T-helper 2 cell (primary cell): ENCODE data around the gene BTG1.
"Not testable (repeated sequence)": the region's sequence is repeated elsewhere in the genome, so short reads cannot be mapped to it uniquely, and the experiment has no call there.

ENCODE experiments used
- DNase-seq, 5 experiments: peaks; one replicate each; pipeline versions ENCODE4 v3.0.0 to v3.0.0-alpha.2; 2012 to 2022

Gene BTG1

DNA sequence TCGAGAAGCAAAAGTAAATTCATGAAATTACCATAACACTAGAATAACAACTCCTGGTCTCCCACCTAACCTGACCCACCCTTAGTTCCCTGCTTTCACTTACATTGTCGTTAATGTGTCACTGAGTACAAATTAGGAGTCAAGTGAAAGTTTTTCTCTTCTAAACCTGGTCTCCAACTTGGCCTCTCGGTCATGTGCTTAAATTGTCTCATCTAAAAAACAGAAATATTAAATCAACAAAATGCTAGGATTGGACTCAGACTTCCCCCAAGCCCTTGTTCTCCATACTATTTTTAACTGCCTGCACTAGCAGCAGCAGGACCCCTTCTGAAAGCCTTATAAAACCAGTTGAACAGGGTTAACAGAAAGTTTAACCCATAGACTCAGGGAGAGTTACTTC lies 1.8 kb upstream of the BTG1 start:
- no peak for DNase-seq

- DNase-seq = peak in 1 of 5 experiments; percentile 57
These were observed 1.0 kb upstream of the BTG1 start for GRCh38 chr12:92146497-92147224.

DNA sequence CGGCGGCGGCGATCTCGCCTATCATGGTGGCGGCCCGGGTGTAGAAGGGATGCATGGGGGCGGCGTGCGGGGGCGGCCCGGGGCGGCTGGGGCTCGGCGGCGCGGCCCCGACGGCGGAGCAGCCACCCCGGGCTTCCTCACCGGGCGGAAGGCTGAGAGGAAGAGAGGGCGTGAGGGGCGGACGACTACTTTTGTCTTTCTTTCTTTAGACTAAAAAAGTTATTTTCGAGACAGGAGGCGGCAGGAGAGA lies 240 bp downstream of the BTG1 start:
- peak in 1 of 5 experiments; percentile 26 for DNase-seq

DNA sequence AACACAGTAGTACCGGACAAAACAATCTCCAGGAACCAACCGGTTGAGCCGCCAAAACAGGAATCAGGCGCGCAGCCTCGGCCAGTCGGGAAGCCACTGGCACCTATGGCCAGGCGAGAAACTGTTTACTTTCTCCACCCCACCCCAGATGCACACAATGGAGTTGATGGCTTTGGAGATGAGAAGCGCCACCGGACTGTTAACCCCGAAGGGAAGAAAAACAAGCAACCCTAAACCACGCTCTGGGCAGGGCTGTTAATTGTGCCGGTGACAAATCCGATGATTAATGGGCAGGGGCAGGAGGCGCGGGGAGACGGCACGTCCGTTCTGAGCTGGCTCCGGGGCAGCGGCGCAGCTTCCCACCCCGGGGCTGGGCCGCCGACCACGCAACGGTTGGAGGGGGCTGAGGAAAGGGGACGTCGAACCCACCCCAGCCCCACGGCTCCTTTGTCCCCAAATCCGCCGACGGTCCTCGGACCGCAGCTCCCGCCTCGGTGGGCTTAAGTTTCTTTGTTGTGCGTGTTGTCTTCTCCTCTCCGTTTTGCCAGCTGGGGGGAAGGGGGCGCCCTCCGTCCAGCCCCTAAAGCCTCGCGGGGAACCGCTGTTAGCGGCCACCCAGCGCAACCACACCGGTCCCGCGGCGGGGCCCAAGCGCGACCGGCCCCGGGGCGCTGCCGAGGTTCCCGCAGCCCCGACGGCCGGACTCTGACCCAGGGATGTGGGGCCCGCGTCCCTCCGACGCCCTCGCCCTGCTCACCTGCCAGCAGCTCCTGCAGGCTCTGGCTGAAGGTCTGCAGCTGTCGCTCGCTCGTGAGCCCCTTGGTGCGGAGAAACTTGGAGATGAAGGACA lies 790 bp downstream of the BTG1 start:
- peak; percentile 9 to 52 (median 27) for DNase-seq

GRCh38 chr12:92143686-92144630 lies 1.7 kb downstream of the BTG1 start:
- peak in 4 of 5 experiments; percentile 51 to 89 (median 56) for DNase-seq

- no peak for DNase-seq
These were observed 2.4 kb downstream of the BTG1 start for GRCh38 chr12:92143258-92143657.

GRCh38 chr12:92142251-92142926 lies 3.3 kb downstream of the BTG1 start:
- no peak for DNase-seq

GRCh38 chr12:92141591-92142121 lies 4.0 kb downstream of the BTG1 start:
- DNase-seq = peak in 2 of 5 experiments; percentile 44 to 75

DNA sequence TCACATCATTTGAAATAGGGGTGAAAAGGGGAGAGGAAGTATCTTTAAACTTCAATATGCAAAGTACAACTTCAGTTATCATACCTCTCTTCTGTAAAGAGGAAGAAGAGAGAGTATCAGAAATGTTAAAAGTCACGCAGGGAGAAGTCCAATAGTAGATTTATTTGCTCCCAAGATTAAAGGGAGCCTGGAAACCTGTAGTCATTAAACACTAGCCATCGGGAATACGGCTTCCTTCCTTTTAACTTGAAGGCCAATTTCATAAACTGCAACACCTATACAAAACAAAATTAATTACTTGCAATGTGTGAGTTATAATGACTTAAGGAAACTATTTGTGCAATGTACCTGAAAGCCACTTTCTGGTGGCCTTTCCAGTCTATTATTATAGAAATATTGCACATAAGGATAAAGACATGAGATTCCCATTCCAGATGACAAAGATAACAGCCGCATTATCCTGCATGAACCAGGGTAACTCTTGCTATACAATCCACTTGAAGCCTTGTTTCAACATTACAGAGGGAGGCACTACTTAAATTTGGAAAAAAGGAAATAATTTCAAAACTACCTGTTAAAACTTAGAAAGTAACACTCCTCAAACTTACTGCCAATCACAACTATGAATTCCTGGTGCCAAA lies 4.6 kb downstream of the BTG1 start:
- no peak for DNase-seq

GRCh38 chr12:92140156-92140555 lies 5.5 kb downstream of the BTG1 start:
- no peak for DNase-seq

DNA sequence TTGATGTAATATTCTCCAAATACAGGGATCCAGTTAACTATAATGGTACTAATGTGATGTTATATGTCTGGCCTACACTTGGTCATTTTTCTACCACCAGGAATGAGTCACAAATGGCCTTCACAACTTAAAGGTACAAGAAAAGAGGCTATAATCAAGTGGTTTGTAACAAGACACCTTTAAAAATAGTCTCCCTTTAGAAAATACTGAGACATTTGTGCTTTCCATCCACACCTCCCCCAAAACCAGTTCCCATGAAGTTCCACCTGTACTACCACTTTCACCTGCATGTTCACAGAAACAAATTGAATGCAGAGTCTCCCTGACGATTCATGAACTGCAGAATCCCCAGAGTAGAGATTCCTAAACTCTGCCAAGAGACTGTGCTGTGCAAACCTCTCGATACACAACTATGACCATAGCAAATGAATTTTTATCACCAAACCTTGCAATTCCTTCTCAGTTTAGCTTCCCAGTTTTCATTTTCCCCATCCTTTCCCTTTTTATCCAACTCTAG lies 6.0 kb downstream of the BTG1 start:
- DNase-seq = no peak

DNA sequence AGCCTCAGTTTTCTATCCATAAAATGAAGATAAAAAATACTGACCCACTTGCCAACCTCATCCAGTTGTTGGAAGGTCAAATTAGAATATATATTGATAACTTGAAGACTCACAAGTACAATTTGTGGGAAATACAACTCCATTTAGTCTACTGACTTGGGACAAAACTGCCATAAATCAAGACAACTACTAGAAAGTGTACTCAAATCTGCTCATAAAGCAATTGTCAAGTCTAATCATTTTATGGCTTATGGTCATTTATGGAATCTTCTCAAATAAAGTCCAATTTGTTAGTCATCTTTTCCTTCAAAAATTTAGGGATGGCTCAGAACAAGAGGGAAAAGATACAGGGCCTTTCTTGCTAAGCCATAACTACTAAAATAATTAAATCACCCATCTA lies 7.0 kb downstream of the BTG1 start:
- no peak for DNase-seq

DNA sequence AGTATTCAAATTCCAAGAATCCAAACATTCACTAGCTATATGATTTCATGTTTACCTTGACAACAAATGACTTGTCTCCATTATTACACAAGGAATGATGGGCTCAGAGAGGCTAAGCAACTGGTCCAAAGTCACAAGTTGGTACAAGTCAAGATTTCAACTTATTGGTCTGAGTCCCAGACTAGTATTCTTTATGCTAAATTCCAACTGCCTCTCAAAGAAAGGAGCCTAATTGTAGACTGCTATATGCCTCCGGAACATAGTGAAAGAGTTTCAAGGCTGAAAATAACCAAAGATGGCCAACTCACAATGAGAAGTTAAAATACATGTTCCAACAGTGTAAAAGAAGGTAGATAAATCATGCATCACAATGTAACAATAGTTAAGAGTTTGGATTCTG lies 7.5 kb downstream of the BTG1 start:
- DNase-seq = no peak

DNA sequence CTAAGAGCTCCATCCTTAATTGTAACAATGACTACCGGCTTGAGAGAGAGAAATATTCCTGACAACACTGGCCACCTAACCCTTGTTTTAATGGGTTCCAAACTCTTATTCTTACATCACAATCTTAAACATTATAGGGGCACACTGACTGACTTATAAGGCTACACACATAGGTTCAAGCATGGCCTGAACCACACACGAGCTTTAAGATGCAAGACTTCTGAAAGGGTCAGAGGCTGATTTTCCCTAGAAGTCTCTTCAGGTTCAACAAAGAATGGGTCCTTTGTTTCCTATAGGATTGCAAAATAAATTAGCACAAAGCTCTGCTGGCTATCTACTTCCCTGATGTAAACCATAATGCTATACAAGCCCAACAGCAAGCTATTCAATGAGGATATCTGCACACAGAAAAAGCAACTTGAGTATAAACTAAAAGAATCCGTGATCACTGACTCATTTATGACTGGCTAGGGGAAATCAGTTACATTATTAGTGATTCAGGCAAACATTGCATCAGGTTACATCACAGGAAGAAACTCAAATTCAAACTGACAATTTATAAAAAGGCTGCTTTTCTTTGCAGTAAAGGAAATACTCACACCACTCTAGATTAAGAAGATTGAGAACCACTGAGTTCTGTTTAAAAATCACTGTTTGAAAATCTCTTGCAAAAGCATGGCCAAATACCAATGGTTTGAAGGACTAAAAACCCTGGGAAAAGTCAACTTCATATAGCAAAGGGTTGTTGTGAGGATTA lies 8.5 kb downstream of the BTG1 start:
- DNase-seq = peak in 1 of 5 experiments; percentile 85

DNA sequence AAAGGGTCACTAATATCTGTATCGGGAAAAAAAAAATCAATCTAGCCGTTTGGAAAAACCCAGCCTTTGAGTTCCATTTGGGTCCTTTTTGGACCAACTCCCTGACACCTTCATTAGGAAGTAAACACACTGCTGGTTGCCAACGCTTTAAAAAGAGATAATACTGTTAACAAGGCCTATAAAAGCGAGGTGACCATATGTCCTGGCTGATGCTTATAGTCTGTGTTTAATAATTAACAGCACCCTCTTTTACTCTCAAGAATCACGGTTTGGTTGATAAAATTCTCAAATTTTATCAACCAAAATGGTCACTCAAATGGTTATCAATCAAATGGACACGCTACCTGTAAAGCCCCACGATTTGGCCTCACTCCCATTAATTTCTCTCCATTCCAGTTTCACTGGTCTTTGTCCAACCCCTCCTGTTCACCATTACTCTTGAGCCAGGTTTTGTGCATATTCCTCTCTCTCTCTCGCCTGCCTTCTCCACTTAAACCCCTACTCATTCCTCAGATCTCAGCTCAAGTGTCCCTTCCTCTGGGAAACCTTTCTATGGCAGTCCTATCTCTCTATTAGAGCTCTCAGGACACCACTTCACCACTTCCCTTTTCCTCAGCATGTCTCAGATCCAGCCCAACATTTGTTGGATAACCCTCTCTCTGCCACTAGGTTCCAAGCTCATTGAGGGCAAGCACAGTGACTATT lies 9.5 kb downstream of the BTG1 start:
- DNase-seq = no peak

GRCh38 chr12:92135541-92135940 lies 10.1 kb downstream of the BTG1 start:
- DNase-seq = not testable (repeated sequence)

- peak in 1 of 5 experiments; percentile 84 for DNase-seq
These were observed 10.9 kb downstream of the BTG1 start for GRCh38 chr12:92134638-92135274.

GRCh38 chr12:92133795-92134637 lies 11.6 kb downstream of the BTG1 start:
- peak in 1 of 5 experiments; percentile 53 for DNase-seq
